Nephron progenitor cell (in vitro differentiated cells): ENCODE results near the gene PPOX.
A peak's percentile ranks its signal among the peaks of the same experiment; 100 is the strongest.

Experiments used
- DNase-seq: peaks from one replicate; pipeline ENCODE4 v3.0.0; 2021
- H3K27ac Mint-ChIP-seq: 2 replicates; pipeline ENCODE4 v1.8.0; 2021; ENCODE audit warnings: mild to moderate bottlenecking, moderate library complexity, mixed read lengths
- H3K27me3 Mint-ChIP-seq: 2 replicates; pipeline ENCODE4 v1.8.0; 2021; ENCODE audit warnings: mild to moderate bottlenecking, low read depth, mixed read lengths; ENCODE audit not compliant: poor library complexity
- H3K36me3 Mint-ChIP-seq: 2 replicates; pipeline ENCODE4 v1.8.0; 2021; ENCODE audit warnings: low read depth, mixed read lengths
- H3K4me1 Mint-ChIP-seq: 2 replicates; pipeline ENCODE4 v1.8.0; 2021; ENCODE audit warnings: mixed read lengths
- H3K4me3 Mint-ChIP-seq: 2 replicates; pipeline ENCODE4 v1.8.0; 2021; ENCODE audit warnings: mild to moderate bottlenecking, moderate library complexity, mixed read lengths
- H3K9me3 Mint-ChIP-seq: 2 replicates; pipeline ENCODE4 v1.8.0; 2021; ENCODE audit warnings: mild to moderate bottlenecking, moderate library complexity, mixed read lengths
- TF ChIP-seq, protein P1 (sequence below): fragments of 200-600 bp; sonication (generic); IDR thresholded peaks from 2 replicates; pipeline ENCODE4 v1.5.0; 2021; ENCODE audit warnings: antibody characterized with exemption

Gene PPOX

DNA sequence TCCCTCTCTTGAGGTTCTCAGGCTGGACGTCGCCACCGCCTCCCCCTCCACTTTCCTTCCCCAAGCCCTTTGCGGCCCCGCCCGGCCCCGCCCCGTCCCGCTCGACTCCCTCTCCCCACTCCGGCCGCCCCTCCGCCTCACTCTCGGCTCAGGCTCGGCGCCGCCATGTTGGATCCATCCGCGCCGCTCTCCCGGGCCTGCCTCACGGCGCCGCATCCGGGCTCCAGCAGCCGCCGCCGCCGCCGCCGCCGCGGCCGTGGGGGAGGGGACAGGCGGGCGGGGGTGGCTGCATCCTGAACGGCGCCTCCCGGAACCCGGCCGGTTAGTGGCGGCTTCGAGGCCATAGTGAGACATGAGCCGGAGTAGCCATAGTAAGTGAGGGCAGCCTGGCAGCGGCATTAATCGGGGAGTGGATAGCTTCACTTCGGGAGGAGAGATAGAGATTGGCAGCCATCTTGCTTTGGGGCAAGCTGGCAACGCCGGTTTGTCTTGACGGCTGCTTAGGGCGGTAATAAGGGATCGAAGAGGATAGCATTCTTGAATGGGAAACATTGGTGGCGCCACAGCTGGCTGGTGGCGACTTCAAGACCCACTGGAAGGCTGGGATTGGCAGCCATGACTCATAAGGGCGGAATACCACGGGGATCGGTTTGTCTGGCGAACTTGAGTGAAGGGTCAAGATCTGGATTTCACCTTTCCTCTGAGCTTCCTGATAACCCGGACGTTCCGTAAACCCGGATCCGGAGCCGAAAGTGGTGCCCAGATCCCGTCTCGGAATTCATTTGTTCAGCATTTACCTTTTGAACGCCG lies 33.6 kb upstream of the PPOX start, which contains the start of gene DEDD:
DEDD (minus strand) TSS at position 258 of the 810 bp plus-strand sequence. CDS start 8,205 bp downstream, outside the sequence.
- no peaks in the 10 kb centered on the region for H3K27me3 Mint-ChIP-seq
- H3K4me1 Mint-ChIP-seq, result peaks cover 69% of the 10 kb centered on the region
- no peak within 1 kb of the TSS for H3K4me3 Mint-ChIP-seq
- TF ChIP-seq, protein P1, sequence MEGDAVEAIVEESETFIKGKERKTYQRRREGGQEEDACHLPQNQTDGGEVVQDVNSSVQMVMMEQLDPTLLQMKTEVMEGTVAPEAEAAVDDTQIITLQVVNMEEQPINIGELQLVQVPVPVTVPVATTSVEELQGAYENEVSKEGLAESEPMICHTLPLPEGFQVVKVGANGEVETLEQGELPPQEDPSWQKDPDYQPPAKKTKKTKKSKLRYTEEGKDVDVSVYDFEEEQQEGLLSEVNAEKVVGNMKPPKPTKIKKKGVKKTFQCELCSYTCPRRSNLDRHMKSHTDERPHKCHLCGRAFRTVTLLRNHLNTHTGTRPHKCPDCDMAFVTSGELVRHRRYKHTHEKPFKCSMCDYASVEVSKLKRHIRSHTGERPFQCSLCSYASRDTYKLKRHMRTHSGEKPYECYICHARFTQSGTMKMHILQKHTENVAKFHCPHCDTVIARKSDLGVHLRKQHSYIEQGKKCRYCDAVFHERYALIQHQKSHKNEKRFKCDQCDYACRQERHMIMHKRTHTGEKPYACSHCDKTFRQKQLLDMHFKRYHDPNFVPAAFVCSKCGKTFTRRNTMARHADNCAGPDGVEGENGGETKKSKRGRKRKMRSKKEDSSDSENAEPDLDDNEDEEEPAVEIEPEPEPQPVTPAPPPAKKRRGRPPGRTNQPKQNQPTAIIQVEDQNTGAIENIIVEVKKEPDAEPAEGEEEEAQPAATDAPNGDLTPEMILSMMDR, result no peak
- no peaks in the 10 kb centered on the region for H3K9me3 Mint-ChIP-seq
- H3K36me3 Mint-ChIP-seq, result peaks cover 18% of the 10 kb centered on the region
- DNase-seq, result peak; percentile 91
- peak within 1 kb of the TSS; percentile 98 for H3K27ac Mint-ChIP-seq

DNA sequence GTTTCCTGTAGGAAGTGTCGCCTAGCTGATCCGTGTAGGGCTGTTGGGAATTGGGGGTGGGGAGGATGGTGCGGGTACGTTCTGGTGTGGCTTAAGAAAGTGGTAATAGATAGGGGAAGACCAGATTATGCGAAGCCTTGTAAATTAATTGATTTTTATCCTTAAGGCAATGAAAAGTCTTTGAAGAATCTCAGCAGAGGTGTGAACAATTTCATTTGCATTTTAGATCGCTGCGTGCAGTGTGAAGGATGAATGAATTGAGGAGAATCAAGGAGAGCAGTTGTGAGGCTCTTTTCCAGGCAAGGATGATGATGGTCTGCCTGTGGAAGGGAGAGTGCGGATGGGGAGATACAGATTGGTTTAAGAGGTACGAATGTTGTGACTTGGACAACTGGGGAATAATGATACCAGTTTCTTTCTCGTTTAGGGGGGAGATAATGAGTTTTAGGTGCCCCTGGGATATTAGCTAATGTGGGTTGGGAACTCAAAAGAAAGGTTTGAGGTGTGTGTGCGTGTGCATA lies 32.9 kb upstream of the PPOX start:
- no peak overlapping the region for H3K4me3 Mint-ChIP-seq
- no peaks in the 10 kb centered on the region for H3K9me3 Mint-ChIP-seq
- H3K36me3 Mint-ChIP-seq, result peaks cover 12% of the 10 kb centered on the region
- H3K4me1 Mint-ChIP-seq, result peaks cover 69% of the 10 kb centered on the region
- H3K27me3 Mint-ChIP-seq, result no peaks in the 10 kb centered on the region
- TF ChIP-seq, protein P1, result no peak
- no peak overlapping the region for H3K27ac Mint-ChIP-seq
- DNase-seq, result no peak

DNA sequence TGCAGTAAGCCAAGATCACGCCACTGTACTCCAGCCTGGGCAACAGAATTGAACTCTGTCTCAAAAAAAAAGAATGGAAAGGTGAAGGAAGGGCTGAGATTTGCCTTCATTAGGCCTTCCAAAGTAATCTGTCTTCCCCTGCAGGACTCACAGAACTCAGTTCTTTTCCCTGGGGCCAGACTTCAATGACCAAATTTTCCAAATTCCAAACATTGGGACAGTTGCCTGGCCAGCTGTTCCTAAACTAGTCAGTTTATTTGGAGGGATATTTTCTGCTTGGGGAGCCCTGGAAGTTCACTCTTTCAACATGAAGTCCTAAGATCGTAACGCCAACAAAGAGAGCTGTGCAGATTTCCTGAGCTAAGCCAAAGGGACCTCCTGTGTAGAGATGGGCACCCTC lies 28.3 kb upstream of the PPOX start:
- Mint-ChIP-seq H3K4me1 (peaks cover 52% of the 10 kb centered on the region), H3K4me3 (no peak overlapping the region), H3K36me3 (peaks cover 6% of the 10 kb centered on the region), H3K9me3 (no peaks in the 10 kb centered on the region), H3K27ac (peak overlapping the region; percentile 95), H3K27me3 (no peaks in the 10 kb centered on the region)
- DNase-seq, result no peak
- TF ChIP-seq, protein P1, result no peak

DNA sequence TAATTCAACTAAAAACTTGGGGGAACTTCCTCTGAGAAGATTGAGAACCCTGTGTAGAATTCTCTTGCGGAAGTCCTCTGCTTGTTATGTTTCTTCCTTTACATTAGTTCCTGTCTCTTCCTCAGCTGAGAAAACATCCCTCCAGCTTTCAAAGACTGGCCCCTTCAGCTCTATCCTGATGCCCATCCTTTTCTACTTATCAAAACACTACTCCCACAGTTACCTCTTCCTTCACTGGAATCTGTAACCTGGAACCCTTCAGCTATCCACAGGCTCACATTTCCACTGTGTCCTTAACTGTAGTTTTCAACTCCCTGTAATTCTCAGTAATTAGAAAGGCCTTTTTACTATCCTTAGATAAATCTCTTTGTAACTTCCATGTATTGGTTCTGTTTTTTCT lies 27.8 kb upstream of the PPOX start:
- no peak for DNase-seq

DNA sequence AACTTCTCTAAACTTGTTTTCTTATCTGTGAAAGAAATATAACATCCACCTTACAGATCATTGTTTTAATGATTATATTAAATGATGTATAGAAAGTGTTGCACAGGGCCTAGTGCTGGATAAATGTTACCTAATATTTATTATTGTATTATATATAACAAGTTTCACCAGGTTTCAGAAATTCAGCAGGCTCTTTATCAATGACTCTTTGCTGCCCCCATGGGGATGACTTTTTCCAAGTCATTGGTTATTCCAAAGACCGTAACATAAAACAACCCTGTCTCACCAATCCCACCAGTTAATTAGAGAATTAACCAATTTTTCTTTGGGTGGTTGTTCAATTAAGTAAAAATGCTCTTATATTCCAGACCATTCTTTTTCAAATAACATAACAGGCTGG lies 26.5 kb upstream of the PPOX start:
- H3K27ac Mint-ChIP-seq, result peak overlapping the region; percentile 89
- peaks cover 52% of the 10 kb centered on the region for H3K4me1 Mint-ChIP-seq
- H3K27me3 Mint-ChIP-seq, result no peaks in the 10 kb centered on the region
- H3K36me3 Mint-ChIP-seq, result peaks cover 6% of the 10 kb centered on the region
- H3K4me3 Mint-ChIP-seq, result no peak overlapping the region
- no peaks in the 10 kb centered on the region for H3K9me3 Mint-ChIP-seq
- TF ChIP-seq, protein P1, result peak; percentile 45
- DNase-seq, result peak; percentile 37

More for the DNA sequence above, 27.8 kb upstream of the PPOX start:
- no peaks in the 10 kb centered on the region for H3K9me3 Mint-ChIP-seq
- H3K27ac Mint-ChIP-seq, result peak overlapping the region; percentile 95
- peak overlapping the region; percentile 39 for H3K4me3 Mint-ChIP-seq
- H3K27me3 Mint-ChIP-seq, result no peaks in the 10 kb centered on the region
- H3K4me1 Mint-ChIP-seq, result peaks cover 52% of the 10 kb centered on the region
- TF ChIP-seq, protein P1, result no peak
- H3K36me3 Mint-ChIP-seq, result peaks cover 6% of the 10 kb centered on the region
